Skin of body (tissue), 1 donor: Measurements from ENCODE around the gene ERF. TPM values are rescaled to one million over a fixed set of nuclear protein-coding genes. Genes with fewer than 3 reads are reported as not detected.

ENCODE experiments used
- total RNA-seq: library from RNA; depleted of rRNA; stranded (reverse); fragments of >200 nt; gene quantifications from one replicate; pipeline ENCODE4 v1.2.3, GENCODE V29; 2014

The ERF gene
- total RNA-seq, 1 donor from 2014 or later: 23.5 TPM

Other genes with a start within 250 kb of the ERF start
- 1.8 TPM for gene GRIK5, start 184.9 kb downstream of the ERF start, total RNA-seq
- 8.7 TPM for gene ZNF574, start 179.0 kb downstream of the ERF start, total RNA-seq
- gene POU2F2, start 122.7 kb downstream of the ERF start, total RNA-seq: 0.30 TPM
- gene DEDD2, start 37.5 kb downstream of the ERF start, total RNA-seq: 22.1 TPM
- 7.1 TPM for gene ZNF526, start 34.8 kb downstream of the ERF start, total RNA-seq
- 12.1 TPM for gene GSK3A, start 12.5 kb downstream of the ERF start, total RNA-seq
- 22.4 TPM for gene CIC, start 14.1 kb upstream of the ERF start, total RNA-seq
- gene PRR19, start 47.0 kb upstream of the ERF start, total RNA-seq: 0.20 TPM
- gene PAFAH1B3, start 47.5 kb upstream of the ERF start, total RNA-seq: 17.6 TPM
- 0.20 TPM for gene TMEM145, start 58.2 kb upstream of the ERF start, total RNA-seq
- gene MEGF8, start 70.5 kb upstream of the ERF start, total RNA-seq: 11.6 TPM
- 11.0 TPM for gene CNFN, start 135.2 kb upstream of the ERF start, total RNA-seq
- gene LIPE, start 172.3 kb upstream of the ERF start, total RNA-seq: 59.7 TPM
- not detected for gene CXCL17, start 187.8 kb upstream of the ERF start, total RNA-seq